K562 (cell line): ENCODE measurements around the gene KRTAP22-2. TPM values are rescaled to one million over a fixed set of nuclear protein-coding genes. Genes with fewer than 3 reads are reported as not detected.

Source experiments
- ATAC-seq: fragments of 200-7000 bp; cut with Tn5 transposase; 3 replicates; pipeline ENCODE4 v1.9.1; 2020; ENCODE audit warnings: moderate library complexity
- BruUV-seq: library from RNA; stranded (reverse); fragments of 400-500 nt; replicated peaks from 2 replicates; lab custom pipeline; 2021; lab: Mats Ljungman, UMichigan
- CTCF ChIA-PET: fragments of 300-600 bp; formaldehyde crosslinking; extraction: SDS; loops from one replicate; lab custom pipeline; 2021; ENCODE audit warnings: low intra/inter-chr PET ratio; lab: Yijun Ruan, JAX
- POLR2A ChIA-PET: fragments of 300-600, 350-650 bp; sonication (Branson Sonifier 250); formaldehyde crosslinking; extraction: SDS; loops from one replicate; lab custom pipeline; 2021; ENCODE audit warnings: antibody characterized with exemption, inconsistent platforms; lab: Yijun Ruan, JAX
- DNase-seq, 4 experiments: peaks; one replicate each; pipeline versions ENCODE4 v3.0.0 to v3.0.0-alpha.2; 2011 to 2018; ENCODE audit warnings: low spot score in 3 of 4, mixed read lengths in 3 of 4; ENCODE audit errors: extremely low read depth in 1 of 4
- FAIRE-seq: peaks from 2 replicates; lab custom pipeline; 2011; peaks lifted over from hg19 to GRCh38; lab: Jason Lieb, UNC
- H2AFZ ChIP-seq: 2 replicates; pipeline ENCODE4 v1.6.0; 2011; ENCODE audit warnings: low read depth, low read length, control low read depth, inconsistent platforms
- H3K27ac ChIP-seq: fragments of 200-600 bp; 3 replicates; pipeline ENCODE4 v1.8.0; 2011; ENCODE audit warnings: low read depth, mild to moderate bottlenecking, control low read depth, inconsistent platforms, low read length, moderate library complexity, mixed read lengths; ENCODE audit errors: extremely low read depth
- H3K27me3 ChIP-seq, 2 experiments: fragments of 300-600 bp in 1 of 2; 2 replicates in 1 of 2; 3 replicates in 1 of 2; pipeline versions ENCODE4 v1.6.0 to v1.8.0; 2011; ENCODE audit warnings: inconsistent platforms in 2 of 2, low read length in 2 of 2, mild to moderate bottlenecking in 1 of 2, mixed read lengths in 1 of 2, moderate library complexity in 1 of 2; ENCODE audit not compliant: control insufficient read depth in 2 of 2, insufficient read depth in 2 of 2
- H3K36me3 ChIP-seq: fragments of 300-600 bp; 3 replicates; pipeline ENCODE4 v1.8.0; 2011; ENCODE audit warnings: mild to moderate bottlenecking, low read length, inconsistent platforms; ENCODE audit not compliant: control insufficient read depth, insufficient read depth
- H3K4me1 ChIP-seq, 2 experiments: fragments of 200-600 bp in 1 of 2; replicated peaks in 1 of 2; 2 replicates in 1 of 2; 3 replicates in 1 of 2; pipeline versions ENCODE4 v1.5.1 to v1.8.0; 2011; ENCODE audit warnings: inconsistent platforms in 2 of 2, low read length in 2 of 2, mild to moderate bottlenecking in 1 of 2, mixed read lengths in 1 of 2, moderate library complexity in 1 of 2; ENCODE audit not compliant: control insufficient read depth in 2 of 2, insufficient read depth in 2 of 2
- H3K4me2 ChIP-seq: 2 replicates; pipeline ENCODE4 v1.6.1; 2011; ENCODE audit warnings: low read length, control low read depth, inconsistent platforms, mixed read lengths; ENCODE audit not compliant: insufficient read depth
- H3K4me3 ChIP-seq: fragments of 200-600 bp; sonication (generic), shearing (Covaris generic); 2 replicates; pipeline ENCODE4 v1.5.1; 2016; ENCODE audit warnings: control low read depth, inconsistent platforms
- H3K79me2 ChIP-seq: fragments of 200-600 bp; 3 replicates; pipeline ENCODE4 v1.8.0; 2011; ENCODE audit warnings: low read length, inconsistent platforms; ENCODE audit not compliant: control insufficient read depth, insufficient read depth
- H3K9ac ChIP-seq, 2 experiments: 2 replicates each; pipeline versions ENCODE4 v1.6.0 to v1.6.1; 2011; ENCODE audit warnings: low read depth in 2 of 2, low read length in 2 of 2, control low read depth in 1 of 2, inconsistent platforms in 1 of 2, mild to moderate bottlenecking in 1 of 2, mixed read lengths in 1 of 2; ENCODE audit not compliant: insufficient read depth in 1 of 2
- H3K9me1 ChIP-seq: one replicate; pipeline ENCODE4 v1.6.0; 2011; ENCODE audit warnings: inconsistent platforms, mild to moderate bottlenecking, low read length, moderate library complexity; ENCODE audit not compliant: control insufficient read depth, insufficient read depth
- H3K9me3 ChIP-seq: replicated peaks from 2 replicates; pipeline ENCODE4 v1.5.1; 2011; ENCODE audit warnings: low read depth, low read length, inconsistent platforms; ENCODE audit not compliant: control insufficient read depth, insufficient read depth
- H4K20me1 ChIP-seq: replicated peaks from 2 replicates; pipeline ENCODE4 v1.6.1; 2011; ENCODE audit warnings: low read length, inconsistent platforms, mixed read lengths; ENCODE audit not compliant: control insufficient read depth, insufficient read depth
- BDP1 ChIP-seq: IDR thresholded peaks from 3 replicates; pipeline ENCODE4 v1.6.1; 2011; ENCODE audit not compliant: insufficient read length, insufficient read depth
- E2F1 ChIP-seq: sonication (generic); formaldehyde crosslinking; IDR thresholded peaks from 2 replicates; pipeline ENCODE4 v1.8.1; 2023; ENCODE audit warnings: mild to moderate bottlenecking, missing genetic modification reagents, moderate library complexity
- E2F6 ChIP-seq, 2 experiments: IDR thresholded peaks; 2 replicates each; pipeline ENCODE4 v1.6.1; 2011; ENCODE audit warnings: borderline replicate concordance in 1 of 2, control low read depth in 1 of 2, low read depth in 1 of 2, low read length in 1 of 2, mild to moderate bottlenecking in 1 of 2, mixed read lengths in 1 of 2, moderate library complexity in 1 of 2; ENCODE audit not compliant: insufficient read depth in 1 of 2, insufficient read length in 1 of 2, poor library complexity in 1 of 2, severe bottlenecking in 1 of 2; ENCODE audit errors: extremely low read depth in 1 of 2
- HIVEP1 ChIP-seq: fragments of 250-450 bp; sonication (Bioruptor Pico); IDR thresholded peaks from 2 replicates; pipeline ENCODE4 v1.4.0; 2020; ENCODE audit warnings: mild to moderate bottlenecking
- NCOA2 ChIP-seq, 2 experiments: fragments of 450-650 bp; IDR thresholded peaks; 2 replicates each; pipeline ENCODE4 v1.6.1; 2018; ENCODE audit warnings: mild to moderate bottlenecking in 2 of 2, moderate library complexity in 1 of 2; ENCODE audit not compliant: partially characterized antibody in 2 of 2
- POLR2H ChIP-seq: IDR thresholded peaks from 2 replicates; pipeline ENCODE4 v1.6.1; 2016; ENCODE audit warnings: missing genetic modification characterization, low read depth, mild to moderate bottlenecking, control low read depth, missing compliant biosample characterization, moderate library complexity
- RHOXF2B ChIP-seq: fragments of 250-450 bp; sonication (Bioruptor Pico); conservative IDR thresholded peaks from 2 replicates; pipeline ENCODE4 v1.5.1; 2021
- TOE1 ChIP-seq, 2 experiments: fragments of 450-650 bp in 1 of 2; sonication (generic) in 1 of 2; formaldehyde crosslinking in 1 of 2; IDR thresholded peaks; 2 replicates each; pipeline versions ENCODE4 v1.7.1 to v1.8.0; 2016 to 2022; ENCODE audit warnings: borderline replicate concordance in 2 of 2, mild to moderate bottlenecking in 2 of 2, antibody characterized with exemption in 1 of 2, inconsistent platforms in 1 of 2, low read depth in 1 of 2, missing genetic modification reagents in 1 of 2, moderate library complexity in 1 of 2
- ZNF699 ChIP-seq: fragments of 250-450 bp; sonication (Bioruptor Pico); IDR thresholded peaks from 2 replicates; pipeline ENCODE4 v1.8.0; 2021; ENCODE audit warnings: mild to moderate bottlenecking, moderate library complexity; ENCODE audit not compliant: insufficient replicate concordance
- ZZZ3 ChIP-seq: fragments of 450-650 bp; IDR thresholded peaks from 2 replicates; pipeline ENCODE4 v1.6.1; 2016; ENCODE audit warnings: antibody characterized with exemption, mild to moderate bottlenecking, moderate library complexity
- WGBS: fragments of 100-300 bp; shearing (Covaris generic); methylation state at CpG from one replicate; pipeline ENCODE4 v1.1.6; 2016; ENCODE audit warnings: low coverage, mixed read lengths; ENCODE audit not compliant: insufficient coverage; ENCODE audit errors: missing lambda C conversion rate; 5-methylcytosine and 5-hydroxymethylcytosine counted together
- in situ Hi-C: fragments of 300-500 bp; cut with MboI; formaldehyde crosslinking; loops from 4 replicates; pipeline ENCODE4 v1.15.0; 2018; ENCODE audit warnings: inconsistent platforms, mixed read lengths
- intact Hi-C: fragments of 100-400 bp; cut with micrococcal nuclease; formaldehyde crosslinking; loops from 2 replicates; pipeline ENCODE4 v1.14.2; 2022
- polyA plus RNA-seq, 8 experiments: library from polyadenylated mRNA; depleted of rRNA in 4 of 8; stranded (reverse) in 5 of 8; unstranded in 3 of 8; fragments of >200 nt; fragmentation: Nextera tagmentation in 2 of 8; fragmentation: Illumina TruSeq in 1 of 8; extraction: Ambion mirVana in 2 of 8; extraction: Trizol in 1 of 8; gene quantifications; 2 replicates each; pipeline versions ENCODE4 v1.2.1 to v1.2.3, GENCODE V29; 2011 to 2014; ENCODE audit warnings: inconsistent platforms in 1 of 8, missing spikeins in 1 of 8
- total RNA-seq, 7 experiments: library from RNA; depleted of rRNA in 6 of 7; stranded (reverse); fragments of >200 nt in 6 of 7; fragmentation: Illumina TruSeq in 2 of 7; extraction: Trizol in 2 of 7; gene quantifications; 2 replicates each; pipeline versions ENCODE4 v1.2.1 to v1.2.3, GENCODE V29; 2011 to 2021; ENCODE audit warnings: low replicate concordance in 1 of 7
- TF ChIP-seq, protein P1 (sequence below): fragments of 200-400 bp; formaldehyde crosslinking; IDR thresholded peaks from 2 replicates; pipeline ENCODE4 v1.6.1; 2017; ENCODE audit warnings: mild to moderate bottlenecking, low read depth, low read length, moderate library complexity

The KRTAP22-2 gene
- total and polyA plus RNA-seq, 9 of the 15 experiments (the other 6 are each of a cell fraction or from before 2014, with no cell fraction given): not detected

DNA sequence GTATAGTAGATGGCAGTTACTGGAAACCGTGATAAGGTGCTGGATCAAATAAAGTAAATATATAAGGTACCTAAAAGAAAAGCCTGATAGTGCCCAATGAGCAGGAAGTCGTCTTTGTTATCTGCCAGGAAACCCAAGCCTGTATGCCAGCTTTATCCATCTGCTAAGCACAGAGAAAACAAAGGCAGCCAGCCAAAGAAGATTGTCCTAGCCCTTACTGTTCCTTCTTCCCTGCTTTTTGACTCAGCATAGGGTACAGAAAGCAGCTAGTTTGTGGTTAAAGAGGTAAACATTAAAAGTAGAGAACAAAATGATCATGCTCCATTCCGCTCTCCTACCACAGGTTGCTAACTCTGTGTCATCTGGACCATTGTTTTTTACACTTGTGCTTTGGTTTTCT lies 10.1 kb downstream of the KRTAP22-2 start:
- in situ Hi-C loops: no loop called here
- POLR2A ChIA-PET: no interaction called here
- FAIRE-seq (no peak), ATAC-seq (no peak), DNase-seq (no peak)
- H3K36me3 ChIP-seq: no peaks in the 10 kb centered on the region
- H3K4me1 ChIP-seq: no peaks in the 10 kb centered on the region
- H3K9ac ChIP-seq: no peak overlapping the region
- intact Hi-C loops: no loop called here
- 3% methylated on average over 3 of the region's 3 CpGs for WGBS
- BruUV-seq: no TSS peak
- CTCF ChIA-PET: no interaction called here
- no peak overlapping the region for H3K27ac ChIP-seq
- H2AFZ ChIP-seq: no peak overlapping the region
- H3K4me2 ChIP-seq: no peak overlapping the region
- H4K20me1 ChIP-seq: no peaks in the 10 kb centered on the region
- no peaks in the 10 kb centered on the region for H3K79me2 ChIP-seq
- H3K27me3 ChIP-seq: no peaks in the 10 kb centered on the region
- H3K9me1 ChIP-seq: no peaks in the 10 kb centered on the region
- H3K9me3 ChIP-seq: peaks cover 1% of the 10 kb centered on the region
- TF ChIP-seq POLR2H (tag) (no peak), NCOA2 (IDR thresholded peaks at IDR 0.05; ENCODE audit: partially characterized antibody in 2 of 2) (no peak), RHOXF2B (CRISPR knock-in tag) (no peak), E2F1 (CRISPR knock-in tag) (no peak), TOE1 (IDR thresholded peaks at IDR 0.05; ENCODE audit: borderline replicate concordance) (no peak), TOE1 (CRISPR knock-in tag; IDR thresholded peaks at IDR 0.05; ENCODE audit: borderline replicate concordance, low read depth) (no peak), ZNF699 (no peak), ZZZ3 (no peak), E2F6 (IDR thresholded peaks at IDR 0.05; ENCODE audit: borderline replicate concordance in 1 of 2, extremely low read depth in 1 of 2, insufficient read depth in 1 of 2, insufficient read length in 1 of 2, low read depth in 1 of 2, low read length in 1 of 2, poor library complexity in 1 of 2, severe bottlenecking in 1 of 2) (no peak), BDP1 (no peak), HIVEP1 (CRISPR knock-in tag) (no peak)
- TF ChIP-seq, protein P1, sequence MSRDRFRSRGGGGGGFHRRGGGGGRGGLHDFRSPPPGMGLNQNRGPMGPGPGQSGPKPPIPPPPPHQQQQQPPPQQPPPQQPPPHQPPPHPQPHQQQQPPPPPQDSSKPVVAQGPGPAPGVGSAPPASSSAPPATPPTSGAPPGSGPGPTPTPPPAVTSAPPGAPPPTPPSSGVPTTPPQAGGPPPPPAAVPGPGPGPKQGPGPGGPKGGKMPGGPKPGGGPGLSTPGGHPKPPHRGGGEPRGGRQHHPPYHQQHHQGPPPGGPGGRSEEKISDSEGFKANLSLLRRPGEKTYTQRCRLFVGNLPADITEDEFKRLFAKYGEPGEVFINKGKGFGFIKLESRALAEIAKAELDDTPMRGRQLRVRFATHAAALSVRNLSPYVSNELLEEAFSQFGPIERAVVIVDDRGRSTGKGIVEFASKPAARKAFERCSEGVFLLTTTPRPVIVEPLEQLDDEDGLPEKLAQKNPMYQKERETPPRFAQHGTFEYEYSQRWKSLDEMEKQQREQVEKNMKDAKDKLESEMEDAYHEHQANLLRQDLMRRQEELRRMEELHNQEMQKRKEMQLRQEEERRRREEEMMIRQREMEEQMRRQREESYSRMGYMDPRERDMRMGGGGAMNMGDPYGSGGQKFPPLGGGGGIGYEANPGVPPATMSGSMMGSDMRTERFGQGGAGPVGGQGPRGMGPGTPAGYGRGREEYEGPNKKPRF: no peak
- H3K4me3 ChIP-seq: no peak overlapping the region
